ENCODE results near the gene RET. TPM values are rescaled to one million over a fixed set of nuclear protein-coding genes. Genes with fewer than 3 reads are reported as not detected.

RET gene
- total and polyA plus RNA-seq, 2 donors: 1.6 to 2.7 TPM

DNA sequence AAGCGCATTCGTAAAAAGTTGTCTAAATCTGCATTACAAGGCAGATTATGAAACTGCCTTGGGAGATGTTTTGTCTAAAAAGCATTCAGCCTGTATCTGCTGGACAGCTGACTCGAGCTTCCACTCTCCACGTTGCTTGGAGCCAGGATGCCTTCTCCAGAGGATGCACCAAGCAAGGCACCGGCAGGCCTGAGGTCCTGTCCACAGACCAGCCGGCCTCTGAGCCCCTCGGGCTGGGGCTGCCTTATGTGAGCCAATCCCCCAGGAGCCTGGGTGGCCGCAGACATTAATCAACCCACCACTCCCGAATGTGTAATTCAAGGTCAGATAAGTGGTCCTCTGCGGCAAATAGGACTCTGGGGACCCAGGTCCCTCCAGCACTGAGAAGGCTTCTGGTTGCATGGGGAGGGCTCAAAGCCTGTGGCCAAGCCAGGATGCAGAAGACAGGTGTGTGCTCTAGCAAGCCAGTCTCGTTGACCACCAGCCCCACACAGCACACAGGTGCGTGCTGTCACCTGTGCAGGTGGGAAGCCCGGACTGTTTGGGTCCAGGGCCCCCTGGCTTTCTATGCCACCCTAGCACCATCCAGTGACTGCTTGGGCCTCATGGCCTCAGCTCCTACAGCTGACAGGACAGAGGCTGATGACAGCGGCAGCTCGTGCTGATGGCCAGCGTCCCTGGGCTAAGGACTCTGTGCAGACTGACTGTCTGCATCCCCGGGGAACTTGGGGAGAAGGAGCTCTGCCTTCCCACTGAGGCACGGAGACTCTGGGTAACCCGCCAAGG, 4.8 kb upstream of the RET start:
- Histone ChIP-seq H3K4me1 (ENCODE audit: insufficient read depth) (no peaks in the 10 kb centered on the region), H3K4me3 (ENCODE audit: low read depth, low read length) (no peak overlapping the region), H3K36me3 (ENCODE audit: insufficient read depth) (no peaks in the 10 kb centered on the region), H3K27ac (ENCODE audit: low read depth) (no peak overlapping the region)
- 78% methylated on average over 19 of the region's 19 CpGs for WGBS
- no peak for DNase-seq (ENCODE audit: extremely low spot score)

DNA sequence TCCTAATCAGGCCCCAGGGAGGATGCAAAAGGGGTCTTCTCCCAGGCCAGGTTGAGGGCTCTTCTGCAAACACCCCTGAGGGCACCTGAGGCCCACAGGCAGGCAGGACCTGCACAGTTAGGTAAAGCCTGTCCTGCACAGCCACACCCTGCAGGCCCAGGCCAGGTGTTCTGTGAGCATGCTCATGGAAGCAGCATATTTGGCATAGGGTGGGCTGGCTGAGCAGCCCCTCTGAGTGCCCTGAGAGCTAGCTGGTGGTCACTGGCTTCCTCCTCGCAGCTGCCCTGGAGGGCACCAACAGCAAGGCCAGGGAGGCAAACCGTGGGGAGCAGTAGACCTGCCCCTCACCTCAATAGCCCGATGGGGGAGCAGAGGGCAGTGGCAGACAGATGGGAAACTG, 3.7 kb upstream of the RET start:
- no peak overlapping the region for H3K27ac ChIP-seq (ENCODE audit: low read depth)
- H3K36me3 ChIP-seq (ENCODE audit: insufficient read depth): no peaks in the 10 kb centered on the region
- no peak for DNase-seq (ENCODE audit: extremely low spot score)
- H3K4me3 ChIP-seq (ENCODE audit: low read depth, low read length): no peak overlapping the region
- no peaks in the 10 kb centered on the region for H3K4me1 ChIP-seq (ENCODE audit: insufficient read depth)
- 82% methylated on average over 3 of the region's 3 CpGs for WGBS

DNA sequence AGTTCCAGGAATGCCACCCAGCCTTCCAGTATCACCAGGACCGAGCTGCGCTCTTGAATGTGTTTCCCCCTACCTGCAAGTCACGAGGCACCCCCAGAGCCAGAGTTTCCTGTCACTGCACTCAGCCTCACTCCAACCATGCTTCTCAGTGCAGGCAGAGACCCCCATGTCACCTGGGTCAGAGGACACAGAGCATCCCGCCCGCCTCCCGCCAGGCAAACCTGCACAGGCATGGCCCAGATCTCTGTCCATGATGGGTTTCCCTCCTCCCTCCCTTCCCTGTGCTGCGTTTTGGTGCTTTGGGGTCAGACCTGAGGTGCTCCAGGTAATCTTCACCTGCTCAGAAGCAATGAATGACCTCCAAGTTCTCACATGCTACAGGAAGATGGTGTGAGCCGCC, 3.1 kb upstream of the RET start:
- 92% methylated on average over 8 of the region's 8 CpGs for WGBS
- DNase-seq (ENCODE audit: extremely low spot score): no peak
- Histone ChIP-seq H3K36me3 (ENCODE audit: insufficient read depth) (no peaks in the 10 kb centered on the region), H3K4me1 (ENCODE audit: insufficient read depth) (no peaks in the 10 kb centered on the region), H3K27ac (ENCODE audit: low read depth) (no peak overlapping the region), H3K4me3 (ENCODE audit: low read depth, low read length) (no peak overlapping the region)

- Histone ChIP-seq H3K4me3 (ENCODE audit: low read depth, low read length) (no peak overlapping the region), H3K4me1 (ENCODE audit: insufficient read depth) (no peaks in the 10 kb centered on the region), H3K27ac (ENCODE audit: low read depth) (no peak overlapping the region), H3K36me3 (ENCODE audit: insufficient read depth) (no peaks in the 10 kb centered on the region)
- no peak for DNase-seq (ENCODE audit: extremely low spot score)
- WGBS: 88% methylated on average over 5 of the region's 5 CpGs
These were observed 2.5 kb upstream of the RET start for GRCh38 chr10:43074409-43074808.

DNA sequence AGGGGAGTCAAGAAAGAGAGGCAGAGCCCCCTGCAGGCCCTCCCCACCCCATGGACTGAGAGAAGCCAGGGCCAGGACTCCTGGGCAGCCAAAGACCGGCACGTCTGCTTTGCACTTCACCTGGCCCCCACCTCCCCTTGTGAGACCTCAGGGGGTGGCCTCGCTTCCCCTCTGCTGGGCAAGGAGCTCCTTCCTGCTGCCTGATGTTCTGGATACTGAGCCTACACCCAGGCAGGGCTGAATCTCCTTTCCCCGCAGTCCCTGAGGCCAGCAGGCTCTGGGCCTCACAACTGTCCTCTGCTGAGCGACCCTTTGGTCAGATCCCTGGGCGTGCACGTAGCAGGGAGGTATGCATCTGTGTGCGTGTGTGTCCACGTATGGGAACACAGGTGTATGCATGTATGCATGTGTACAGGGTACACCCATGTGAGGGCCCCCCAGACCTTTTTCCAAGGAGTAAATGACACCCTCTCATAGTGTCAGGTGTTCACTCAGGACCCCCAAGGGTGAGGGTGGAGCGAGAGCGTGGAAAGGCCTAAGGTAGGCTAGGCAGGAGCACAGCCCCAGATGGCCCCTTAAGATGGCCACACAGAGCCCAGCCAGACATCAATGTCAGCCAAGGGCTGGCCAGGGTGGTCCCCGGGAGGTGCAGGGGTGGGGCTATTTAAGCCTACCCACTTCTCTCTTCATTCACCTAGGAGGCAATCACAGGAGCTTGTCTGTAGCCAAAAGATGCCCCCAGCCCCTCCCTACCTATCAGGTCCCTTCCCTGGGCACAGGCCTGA, 1.9 kb upstream of the RET start:
- Histone ChIP-seq H3K4me3 (ENCODE audit: low read depth, low read length) (no peak overlapping the region), H3K27ac (ENCODE audit: low read depth) (no peak overlapping the region), H3K4me1 (ENCODE audit: insufficient read depth) (no peaks in the 10 kb centered on the region), H3K36me3 (ENCODE audit: insufficient read depth) (no peaks in the 10 kb centered on the region)
- no peak for DNase-seq (ENCODE audit: extremely low spot score)
- WGBS: 91% methylated on average over 12 of the region's 12 CpGs

- no peak for DNase-seq (ENCODE audit: extremely low spot score)
- WGBS: 76% methylated on average over 5 of the region's 5 CpGs
- Histone ChIP-seq H3K4me1 (ENCODE audit: insufficient read depth) (no peaks in the 10 kb centered on the region), H3K27ac (ENCODE audit: low read depth) (no peak overlapping the region), H3K4me3 (ENCODE audit: low read depth, low read length) (no peak overlapping the region), H3K36me3 (ENCODE audit: insufficient read depth) (no peaks in the 10 kb centered on the region)
These were observed 1.3 kb upstream of the RET start for GRCh38 chr10:43075612-43076003.

GRCh38 chr10:43076311-43076875, 476 bp upstream of the RET start:
- Histone ChIP-seq H3K4me1 (ENCODE audit: insufficient read depth) (no peaks in the 10 kb centered on the region), H3K36me3 (ENCODE audit: insufficient read depth) (no peaks in the 10 kb centered on the region), H3K4me3 (ENCODE audit: low read depth, low read length) (peak overlapping the region; percentile 44), H3K27ac (ENCODE audit: low read depth) (no peak overlapping the region)
- WGBS: 1% methylated on average over 41 of the region's 45 CpGs
- DNase-seq (ENCODE audit: extremely low spot score): no peak

DNA sequence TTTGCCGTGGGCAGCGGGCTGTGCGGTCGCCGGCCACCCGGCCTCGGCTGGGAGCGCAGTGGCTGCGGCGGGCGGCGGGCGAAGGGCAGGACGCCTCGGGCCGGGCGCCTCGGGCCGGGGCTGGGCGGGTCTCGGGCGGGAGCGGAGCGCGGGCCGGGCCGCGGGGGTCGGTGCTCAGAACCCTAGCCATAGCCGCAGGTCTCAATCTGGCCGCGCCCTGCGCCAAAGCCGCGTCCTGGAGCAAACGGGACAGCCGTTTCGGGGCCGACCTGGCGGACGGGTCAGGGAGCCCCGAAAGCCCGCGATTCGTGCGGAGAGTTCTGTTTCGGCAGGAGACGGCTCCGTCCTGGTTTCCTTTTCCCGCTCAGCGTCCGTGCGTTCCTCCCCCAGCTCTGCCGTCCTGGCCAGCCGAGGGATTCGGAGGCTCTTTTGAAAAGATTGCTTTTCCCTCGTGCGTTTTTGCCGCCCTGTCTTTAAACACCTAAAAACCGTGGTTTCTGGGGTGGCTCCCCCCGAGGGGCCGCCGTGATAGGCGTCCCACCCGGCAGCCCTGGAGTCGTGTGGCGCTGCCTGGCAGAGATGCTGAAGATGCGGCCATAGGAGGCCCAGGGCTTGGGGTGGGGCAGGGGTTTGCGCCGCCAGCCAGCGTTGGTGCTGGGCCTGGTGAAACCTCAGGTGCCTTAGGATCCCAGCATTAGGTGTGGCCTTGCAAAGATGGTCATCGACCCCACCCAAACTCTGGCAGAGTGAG, 727 bp downstream of the RET start:
- H3K4me1 ChIP-seq (ENCODE audit: insufficient read depth): no peaks in the 10 kb centered on the region
- no peak overlapping the region for H3K27ac ChIP-seq (ENCODE audit: low read depth)
- H3K4me3 ChIP-seq (ENCODE audit: low read depth, low read length): peak overlapping the region; percentile 44
- DNase-seq (ENCODE audit: extremely low spot score): no peak
- H3K36me3 ChIP-seq (ENCODE audit: insufficient read depth): no peaks in the 10 kb centered on the region
- 5% methylated on average over 72 of the region's 72 CpGs for WGBS

DNA sequence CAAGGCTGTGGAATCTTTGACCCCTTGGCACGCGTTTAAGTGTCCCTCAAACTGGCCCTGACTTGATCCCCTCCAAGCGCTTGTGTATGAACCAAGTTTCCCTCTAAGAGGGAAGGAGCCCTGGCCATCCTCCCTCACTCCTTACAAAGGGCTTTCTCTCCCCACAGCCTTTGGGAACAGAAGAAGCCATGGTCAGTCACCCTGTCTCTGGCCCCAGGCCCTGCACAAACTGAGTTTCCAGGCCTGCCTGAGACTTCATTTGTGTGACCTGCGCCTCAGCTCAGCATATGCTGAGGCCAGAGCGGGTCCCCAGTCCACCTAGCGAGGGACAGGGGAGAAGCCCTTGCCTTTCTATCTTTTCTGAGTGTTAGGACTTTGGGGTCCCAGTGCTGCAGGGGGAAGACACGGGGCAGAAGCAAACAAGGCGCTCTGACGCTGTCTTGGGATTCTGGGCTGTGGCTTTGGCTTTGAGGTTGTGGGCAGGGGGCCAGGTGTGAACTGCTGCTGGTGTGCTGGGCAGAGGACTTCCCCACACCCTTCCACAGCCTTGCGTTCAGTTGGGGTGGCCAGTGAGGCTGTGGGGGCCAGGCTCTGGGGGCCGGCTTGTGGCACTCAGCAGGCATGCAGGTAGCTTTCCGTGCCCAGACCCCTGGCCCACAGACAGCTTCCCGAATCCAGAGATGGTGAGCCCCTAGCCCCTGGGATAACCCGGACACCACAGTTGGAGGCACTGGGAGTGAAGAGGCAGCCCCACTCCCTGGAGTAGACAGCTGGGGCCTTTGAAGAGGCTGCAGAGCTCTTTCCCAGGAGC, 1.5 kb downstream of the RET start:
- DNase-seq (ENCODE audit: extremely low spot score): no peak
- no peak overlapping the region for H3K27ac ChIP-seq (ENCODE audit: low read depth)

DNA sequence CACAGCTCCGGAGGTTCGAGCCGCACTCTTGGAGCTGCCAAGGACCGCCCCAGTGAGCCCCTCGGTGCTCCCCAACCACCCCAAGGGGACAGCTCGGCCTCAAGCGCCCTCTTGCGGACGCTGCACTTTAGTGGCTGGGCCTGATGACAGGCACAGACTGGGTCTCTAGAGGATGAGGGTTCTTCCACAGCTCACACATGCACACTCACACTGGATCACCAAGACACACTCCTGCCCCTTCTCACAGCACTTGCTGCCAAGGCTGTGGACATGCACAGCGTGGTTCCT, 2.1 kb downstream of the RET start:
- no peak overlapping the region for H3K27ac ChIP-seq (ENCODE audit: low read depth)

More for the DNA sequence above, 1.5 kb downstream of the RET start:
- Histone ChIP-seq H3K4me3 (ENCODE audit: low read depth, low read length) (no peak overlapping the region), H3K36me3 (ENCODE audit: insufficient read depth) (no peaks in the 10 kb centered on the region), H3K4me1 (ENCODE audit: insufficient read depth) (no peaks in the 10 kb centered on the region)
- 71% methylated on average over 14 of the region's 14 CpGs for WGBS

DNA sequence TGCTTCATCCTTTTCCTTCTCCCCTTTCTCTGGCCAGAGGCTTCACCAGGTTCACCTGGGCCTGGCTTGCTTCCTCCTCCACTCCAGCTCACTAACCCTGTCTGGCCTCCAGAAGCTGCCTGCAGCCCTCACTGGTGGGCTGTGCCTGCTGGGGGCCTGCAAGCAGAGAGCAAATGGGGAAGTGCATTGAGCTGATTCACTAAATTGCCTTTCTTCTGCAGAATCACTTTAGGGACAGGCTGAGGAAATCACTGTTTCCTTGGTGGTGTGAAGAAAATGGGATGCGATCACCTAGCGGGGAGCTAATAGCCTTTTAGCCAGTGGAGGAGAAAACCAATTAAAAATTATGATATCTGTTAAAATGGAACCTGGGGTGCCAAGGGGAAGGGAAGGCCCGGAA, 3.0 kb downstream of the RET start:
- Histone ChIP-seq H3K27ac (ENCODE audit: low read depth) (no peak overlapping the region), H3K4me1 (ENCODE audit: insufficient read depth) (no peaks in the 10 kb centered on the region), H3K36me3 (ENCODE audit: insufficient read depth) (no peaks in the 10 kb centered on the region), H3K4me3 (ENCODE audit: low read depth, low read length) (no peak overlapping the region)
- WGBS: 79% methylated on average over 3 of the region's 3 CpGs
- no peak for DNase-seq (ENCODE audit: extremely low spot score)

More for the DNA sequence above, 2.1 kb downstream of the RET start:
- 19% methylated on average over 10 of the region's 10 CpGs for WGBS
- Histone ChIP-seq H3K4me3 (ENCODE audit: low read depth, low read length) (no peak overlapping the region), H3K36me3 (ENCODE audit: insufficient read depth) (no peaks in the 10 kb centered on the region), H3K4me1 (ENCODE audit: insufficient read depth) (no peaks in the 10 kb centered on the region)
- DNase-seq (ENCODE audit: extremely low spot score): no peak

GRCh38 chr10:43082087-43082486, 5.2 kb downstream of the RET start:
- DNase-seq (ENCODE audit: extremely low spot score): no peak
- H3K4me1 ChIP-seq (ENCODE audit: insufficient read depth): no peaks in the 10 kb centered on the region
- no peak overlapping the region for H3K4me3 ChIP-seq (ENCODE audit: low read depth, low read length)
- WGBS: 90% methylated on average over 4 of the region's 4 CpGs
- no peak overlapping the region for H3K27ac ChIP-seq (ENCODE audit: low read depth)
- no peaks in the 10 kb centered on the region for H3K36me3 ChIP-seq (ENCODE audit: insufficient read depth)

DNA sequence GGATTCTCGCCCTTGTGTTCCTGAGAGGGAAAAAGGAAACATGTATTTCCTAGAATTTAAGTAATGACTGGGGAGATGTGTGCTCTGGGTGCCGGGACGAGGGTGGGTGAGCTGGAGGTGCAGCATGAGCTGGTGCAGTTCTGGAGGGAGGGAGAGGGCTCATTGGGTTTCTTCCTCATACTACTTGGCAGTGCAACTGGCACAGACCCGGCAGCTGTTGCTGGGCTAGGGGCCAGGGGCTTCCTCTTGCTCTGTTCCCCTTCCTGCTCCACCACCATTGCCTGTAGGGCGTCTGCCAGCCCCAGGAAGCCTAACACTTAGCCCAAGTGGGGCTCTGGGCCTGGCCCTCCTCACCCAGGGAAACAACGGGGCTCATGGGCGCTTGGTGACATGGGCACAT, 5.9 kb downstream of the RET start:
- Histone ChIP-seq H3K4me1 (ENCODE audit: insufficient read depth) (no peaks in the 10 kb centered on the region), H3K36me3 (ENCODE audit: insufficient read depth) (no peaks in the 10 kb centered on the region), H3K4me3 (ENCODE audit: low read depth, low read length) (no peak overlapping the region), H3K27ac (ENCODE audit: low read depth) (no peak overlapping the region)
- no peak for DNase-seq (ENCODE audit: extremely low spot score)
- 70% methylated on average over 7 of the region's 7 CpGs for WGBS

Data from urinary bladder (tissue), 4 donors.